Measurements from ENCODE around the gene DNAH9. TPM values are rescaled to one million over a fixed set of nuclear protein-coding genes. Genes with fewer than 3 reads are reported as not detected.

The DNAH9 gene
- total and polyA plus RNA-seq, 2 donors (not counting 1 experiment from before 2014, with no cell fraction given), result not detected

- Mint-ChIP-seq H3K4me3 (no peak overlapping the region), H3K27ac (no peak overlapping the region), H3K9me3 (ENCODE audit: insufficient read depth) (peaks cover 2% of the 10 kb centered on the region), H3K27me3 (no peaks in the 10 kb centered on the region), H3K4me1 (no peaks in the 10 kb centered on the region)
- TF ChIP-seq EZH2 (IDR thresholded peaks at IDR 0.05; ENCODE audit: borderline replicate concordance, insufficient read depth, low read depth, low read length, poor library complexity, severe bottlenecking) (no peak), CTCF (IDR thresholded peaks at IDR 0.05) (no peak)
- ATAC-seq (ENCODE audit: low read depth) (no peak), DNase-seq (no peak)
- ChIA-PET POLR2A (no interaction called here), CTCF (no interaction called here)
- no peaks in the 10 kb centered on the region for H3K9me3 ChIP-seq (ENCODE audit: control extremely low read depth in 1 of 3, control insufficient read depth in 2 of 3, insufficient read depth in 1 of 3, low read length in 2 of 3)
- no peak overlapping the region for H2AFZ ChIP-seq (ENCODE audit: insufficient read depth, low read depth, low read length, poor library complexity, severe bottlenecking)
- no peak overlapping the region for H3K4me2 ChIP-seq (replicated peaks; ENCODE audit: low read depth, low read length, poor library complexity, severe bottlenecking)
- intact Hi-C loops (cut with micrococcal nuclease), result no loop called here
- H3K4me3 ChIP-seq (ENCODE audit: control extremely low read depth in 1 of 5, extremely low read depth in 1 of 5, insufficient read depth in 1 of 5, low read depth in 2 of 5, low read length in 4 of 5), result no peak overlapping the region
- no CpG with 5 or more reads among the region's 1 CpG for WGBS (ENCODE audit: insufficient coverage)
- no peaks in the 10 kb centered on the region for H4K20me1 ChIP-seq (ENCODE audit: control insufficient read depth, insufficient read depth, low read length, poor library complexity, severe bottlenecking)
- no peak overlapping the region for H3K27ac ChIP-seq (ENCODE audit: low read length in 2 of 2)
- no peaks in the 10 kb centered on the region for H3K4me1 ChIP-seq (ENCODE audit: control insufficient read depth in 2 of 2, insufficient read depth in 2 of 2, low read length in 2 of 2)
- no peaks in the 10 kb centered on the region for H3K36me3 ChIP-seq (replicated peaks in 1 of 2; ENCODE audit: control extremely low read depth in 1 of 2, control insufficient read depth in 1 of 2, extremely low read depth in 1 of 2, insufficient read depth in 2 of 2, low read length in 1 of 2)
- no peak overlapping the region for H3K9ac ChIP-seq (ENCODE audit: low read length)
- H3K27me3 ChIP-seq (replicated peaks in 1 of 4; ENCODE audit: control extremely low read depth in 1 of 4, control insufficient read depth in 3 of 4, insufficient read depth in 4 of 4, low read length in 3 of 4), result no peaks in the 10 kb centered on the region
- no peaks in the 10 kb centered on the region for H3K79me2 ChIP-seq (ENCODE audit: control insufficient read depth, insufficient read depth, low read length)
Measured at GRCh38 chr17:11825572-11826209, 227.4 kb downstream of the DNAH9 start.

GRCh38 chr17:11832401-11833137 is 234.3 kb downstream of the DNAH9 start:
- Histone ChIP-seq H2AFZ (ENCODE audit: insufficient read depth, low read depth, low read length, poor library complexity, severe bottlenecking) (no peak overlapping the region), H3K27ac (ENCODE audit: low read length in 2 of 2) (no peak overlapping the region), H3K4me3 (ENCODE audit: control extremely low read depth in 1 of 5, extremely low read depth in 1 of 5, insufficient read depth in 1 of 5, low read depth in 2 of 5, low read length in 4 of 5) (no peak overlapping the region), H3K79me2 (ENCODE audit: control insufficient read depth, insufficient read depth, low read length) (no peaks in the 10 kb centered on the region), H3K36me3 (replicated peaks in 1 of 2; ENCODE audit: control extremely low read depth in 1 of 2, control insufficient read depth in 1 of 2, extremely low read depth in 1 of 2, insufficient read depth in 2 of 2, low read length in 1 of 2) (no peaks in the 10 kb centered on the region), H3K4me2 (replicated peaks; ENCODE audit: low read depth, low read length, poor library complexity, severe bottlenecking) (no peak overlapping the region), H3K4me1 (ENCODE audit: control insufficient read depth in 2 of 2, insufficient read depth in 2 of 2, low read length in 2 of 2) (no peaks in the 10 kb centered on the region), H3K9ac (ENCODE audit: low read length) (no peak overlapping the region), H3K9me3 (ENCODE audit: control extremely low read depth in 1 of 3, control insufficient read depth in 2 of 3, insufficient read depth in 1 of 3, low read length in 2 of 3) (no peaks in the 10 kb centered on the region), H4K20me1 (ENCODE audit: control insufficient read depth, insufficient read depth, low read length, poor library complexity, severe bottlenecking) (no peaks in the 10 kb centered on the region), H3K27me3 (replicated peaks in 1 of 4; ENCODE audit: control extremely low read depth in 1 of 4, control insufficient read depth in 3 of 4, insufficient read depth in 4 of 4, low read length in 3 of 4) (no peaks in the 10 kb centered on the region)
- intact Hi-C loops (cut with micrococcal nuclease), result no loop called here
- TF ChIP-seq EZH2 (IDR thresholded peaks at IDR 0.05; ENCODE audit: borderline replicate concordance, insufficient read depth, low read depth, low read length, poor library complexity, severe bottlenecking) (no peak), CTCF (IDR thresholded peaks at IDR 0.05) (no peak)
- Mint-ChIP-seq H3K9me3 (ENCODE audit: insufficient read depth) (no peaks in the 10 kb centered on the region), H3K27me3 (no peaks in the 10 kb centered on the region), H3K4me3 (no peak overlapping the region), H3K4me1 (no peaks in the 10 kb centered on the region), H3K27ac (no peak overlapping the region)
- 80% methylated on average over 3 of the region's 10 CpGs for WGBS (ENCODE audit: insufficient coverage)
- POLR2A ChIA-PET, result no interaction called here
- ATAC-seq (ENCODE audit: low read depth) (no peak), DNase-seq (no peak)
- CTCF ChIA-PET, result no interaction called here
